IMR-90 (cell line): ENCODE measurements around the gene MAGEC3. TPM values are rescaled to one million over a fixed set of nuclear protein-coding genes. Genes with fewer than 3 reads are reported as not detected.

Source experiments
- ATAC-seq: fragments of 200-7000 bp; cut with Tn5 transposase; 2 replicates; pipeline ENCODE4 v1.9.1; 2020; ENCODE audit warnings: low read depth, mild to moderate bottlenecking, moderate library complexity
- BruUV-seq: library from RNA; stranded (reverse); fragments of 400-500 nt; replicated peaks from 2 replicates; lab custom pipeline; 2021; lab: Mats Ljungman, UMichigan
- CTCF ChIA-PET: fragments of 300-600 bp; formaldehyde crosslinking; extraction: SDS; loops from one replicate; lab custom pipeline; 2021; ENCODE audit warnings: antibody characterized with exemption; lab: Yijun Ruan, JAX
- POLR2A ChIA-PET: fragments of 300-600 bp; sonication (Branson Sonifier 250); formaldehyde crosslinking; loops from one replicate; lab custom pipeline; 2022; ENCODE audit warnings: antibody characterized with exemption; ENCODE audit not compliant: unreplicated experiment; lab: Charles Lee
- DNase-seq: peaks from one replicate; pipeline ENCODE4 v3.0.0; 2013
- H2AFZ ChIP-seq: replicated peaks from 2 replicates; pipeline ENCODE3; 2013; ENCODE audit warnings: low read length, mild to moderate bottlenecking; ENCODE audit not compliant: poor library complexity
- H2AK5ac ChIP-seq: 2 replicates; pipeline ENCODE4 v1.6.1; 2013; ENCODE audit warnings: low read depth, low read length, inconsistent platforms
- H2AK9ac ChIP-seq: replicated peaks from 2 replicates; pipeline ENCODE3; 2013; ENCODE audit warnings: mild to moderate bottlenecking, low read depth, low read length, moderate library complexity; ENCODE audit not compliant: poor library complexity
- H2BK120ac ChIP-seq: 2 replicates; pipeline ENCODE4 v1.6.1; 2013; ENCODE audit warnings: low read depth, low read length, inconsistent platforms
- H2BK15ac ChIP-seq: 3 replicates; pipeline ENCODE4 v1.6.1; 2013; ENCODE audit warnings: low read depth, low read length, inconsistent platforms
- H2BK20ac ChIP-seq: 2 replicates; pipeline ENCODE4 v1.6.1; 2013; ENCODE audit warnings: low read depth, mild to moderate bottlenecking, inconsistent platforms, low read length, moderate library complexity
- H2BK5ac ChIP-seq: 2 replicates; pipeline ENCODE4 v1.6.1; 2013; ENCODE audit warnings: mild to moderate bottlenecking, low read depth, low read length, inconsistent platforms; ENCODE audit not compliant: poor library complexity, severe bottlenecking
- H3K14ac ChIP-seq: replicated peaks from 2 replicates; pipeline ENCODE4 v1.6.1; 2013; ENCODE audit warnings: low read depth, low read length, inconsistent platforms
- H3K18ac ChIP-seq: 2 replicates; pipeline ENCODE4 v1.6.1; 2013; ENCODE audit warnings: low read depth, low read length, control low read depth
- H3K23ac ChIP-seq: 2 replicates; pipeline ENCODE4 v1.6.1; 2013; ENCODE audit warnings: low read depth, low read length, inconsistent platforms
- H3K27ac ChIP-seq: 2 replicates; pipeline ENCODE4 v1.5.1; 2013; ENCODE audit warnings: mild to moderate bottlenecking, control low read depth, low read length; ENCODE audit not compliant: insufficient read depth
- H3K27me3 ChIP-seq: 2 replicates; pipeline ENCODE4 v1.6.1; 2013; ENCODE audit warnings: low read length; ENCODE audit not compliant: control insufficient read depth, insufficient read depth
- H3K36me3 ChIP-seq: 2 replicates; pipeline ENCODE4 v1.6.1; 2013; ENCODE audit warnings: low read length, mixed read lengths; ENCODE audit not compliant: control insufficient read depth, insufficient read depth
- H3K4ac ChIP-seq: 2 replicates; pipeline ENCODE4 v1.6.1; 2013; ENCODE audit warnings: low read depth, low read length, inconsistent platforms
- H3K4me1 ChIP-seq: 2 replicates; pipeline ENCODE4 v1.6.1; 2013; ENCODE audit warnings: low read length, mixed read lengths; ENCODE audit not compliant: control insufficient read depth, insufficient read depth
- H3K4me2 ChIP-seq: 2 replicates; pipeline ENCODE4 v1.6.1; 2013; ENCODE audit warnings: low read depth, mild to moderate bottlenecking, control low read depth, low read length, moderate library complexity
- H3K4me3 ChIP-seq: 2 replicates; pipeline ENCODE4 v1.5.1; 2013; ENCODE audit warnings: low read depth, mild to moderate bottlenecking, control low read depth, low read length, moderate library complexity; ENCODE audit not compliant: insufficient read depth
- H3K56ac ChIP-seq: 2 replicates; pipeline ENCODE4 v1.6.1; 2013; ENCODE audit warnings: low read length, inconsistent platforms; ENCODE audit not compliant: insufficient read depth; ENCODE audit errors: extremely low read depth
- H3K79me1 ChIP-seq, 2 experiments: 2 replicates each; pipeline ENCODE4 v1.6.1; 2013; ENCODE audit warnings: low read length in 2 of 2, inconsistent platforms in 1 of 2, low read depth in 1 of 2
- H3K9ac ChIP-seq: 2 replicates; pipeline ENCODE4 v1.6.1; 2013; ENCODE audit warnings: low read depth, low read length, control low read depth
- H3K9me1 ChIP-seq: 2 replicates; pipeline ENCODE4 v1.6.1; 2013; ENCODE audit warnings: low read length, inconsistent platforms; ENCODE audit not compliant: insufficient read depth
- H3K9me3 ChIP-seq: 2 replicates; pipeline ENCODE4 v1.6.1; 2013; ENCODE audit warnings: low read length; ENCODE audit not compliant: control insufficient read depth, insufficient read depth
- H4K20me1 ChIP-seq: 2 replicates; pipeline ENCODE4 v1.6.1; 2013; ENCODE audit warnings: low read length, inconsistent platforms; ENCODE audit not compliant: insufficient read depth
- H4K5ac ChIP-seq: 2 replicates; pipeline ENCODE4 v1.6.1; 2013; ENCODE audit warnings: mild to moderate bottlenecking, low read depth, low read length, control low read depth
- H4K8ac ChIP-seq, 2 experiments: 2 replicates each; pipeline ENCODE4 v1.6.1; 2013; ENCODE audit warnings: low read depth in 2 of 2, low read length in 2 of 2, control low read depth in 1 of 2, inconsistent platforms in 1 of 2
- H4K91ac ChIP-seq: 2 replicates; pipeline ENCODE4 v1.6.1; 2013; ENCODE audit warnings: low read depth, low read length, inconsistent platforms; ENCODE audit not compliant: insufficient read depth
- CEBPB ChIP-seq: IDR thresholded peaks from 2 replicates; pipeline ENCODE4 v1.6.1; 2012; ENCODE audit warnings: low read depth, low read length, improper control_type of control experiment
- MAZ ChIP-seq: IDR thresholded peaks from 2 replicates; pipeline ENCODE4 v1.6.1; 2012; ENCODE audit warnings: low read depth, mild to moderate bottlenecking, low read length, improper control_type of control experiment, moderate library complexity, borderline replicate concordance
- MXI1 ChIP-seq: IDR thresholded peaks from 2 replicates; pipeline ENCODE4 v1.6.1; 2012; ENCODE audit warnings: low read depth, mild to moderate bottlenecking, low read length, moderate library complexity, borderline replicate concordance
- NFE2L2 ChIP-seq: fragments of 150-350 bp; IDR thresholded peaks from 2 replicates; pipeline ENCODE4 v1.6.1; 2016; ENCODE audit warnings: low read depth, mild to moderate bottlenecking, low read length
- POLR2A ChIP-seq: IDR thresholded peaks from 2 replicates; pipeline ENCODE4 v1.6.1; 2012; ENCODE audit warnings: mild to moderate bottlenecking, low read depth, low read length
- RFX5 ChIP-seq: IDR thresholded peaks from 2 replicates; pipeline ENCODE4 v1.8.0; 2012; ENCODE audit warnings: low read depth, mild to moderate bottlenecking, low read length, moderate library complexity
- WGBS, 2 experiments: methylation state at CpG; one replicate each; pipeline versions ENCODE4 v1.1.5 to v1.1.7; 2013; ENCODE audit warnings: missing lambda C conversion rate in 2 of 2; ENCODE audit not compliant: insufficient read length in 1 of 2; ENCODE audit errors: extremely low coverage in 2 of 2; 5-methylcytosine and 5-hydroxymethylcytosine counted together
- dilution Hi-C: fragments of 300-500 bp; cut with HindIII; formaldehyde crosslinking; loops from one replicate; pipeline ENCODE4 v1.14.3; 2018; ENCODE audit warnings: low sequenced_read_pairs; ENCODE audit not compliant: unreplicated experiment
- in situ Hi-C: fragments of 300-500 bp; cut with MboI; formaldehyde crosslinking; loops from 3 replicates; pipeline ENCODE4 v1.14.3; 2019; ENCODE audit warnings: low sequenced_read_pairs, inconsistent platforms, mixed read lengths
- intact Hi-C: fragments of 100-400 bp; cut with micrococcal nuclease; formaldehyde crosslinking; loops from 2 replicates; pipeline ENCODE4 v1.10.0; 2022
- polyA plus RNA-seq, 3 experiments: library from polyadenylated mRNA; depleted of rRNA; stranded (reverse); fragments of >200 nt; gene quantifications; 2 replicates each; pipeline ENCODE4 v1.2.3, GENCODE V29; 2012; ENCODE audit warnings: low replicate concordance in 1 of 3
- total RNA-seq: library from RNA; depleted of rRNA; stranded (reverse); fragments of >200 nt; gene quantifications from 2 replicates; pipeline ENCODE4 v1.2.3, GENCODE V29; 2012; rRNA removed
- TF ChIP-seq, protein P1 (sequence below): fragments of 150-350 bp; IDR thresholded peaks from 2 replicates; pipeline ENCODE4 v1.6.1; 2016; ENCODE audit warnings: low read depth, mild to moderate bottlenecking, low read length, moderate library complexity, borderline replicate concordance
- TF ChIP-seq, protein P2 (sequence below): conservative IDR thresholded peaks from 2 replicates; pipeline ENCODE4 v1.5.1; 2012; ENCODE audit warnings: mild to moderate bottlenecking, low read depth, low read length, improper control_type of control experiment

MAGEC3 gene
- total and polyA plus RNA-seq, 2 of the 4 experiments (the other 2 are of a cell fraction), result not detected

DNA sequence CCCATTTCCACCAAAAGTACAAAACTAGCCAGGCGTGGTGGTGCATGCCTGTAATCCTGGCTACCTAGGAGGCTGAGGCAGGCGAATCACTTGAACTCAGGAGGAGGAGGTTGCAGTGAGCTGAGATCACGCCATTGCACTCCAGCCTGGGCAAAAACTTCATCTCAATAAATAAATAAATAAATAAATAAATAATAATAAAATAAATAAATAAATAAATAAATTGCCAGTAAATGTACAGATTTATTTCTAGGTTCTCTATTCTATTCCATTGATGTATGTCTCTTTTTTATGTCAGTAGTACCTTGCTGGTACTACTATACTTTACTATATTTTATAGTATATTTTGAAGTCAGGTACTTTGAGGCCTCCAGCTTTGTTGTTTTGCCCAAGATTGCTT, 109.2 kb downstream of the MAGEC3 start:
- no peak for DNase-seq
- no peaks in the 10 kb centered on the region for H3K9me1 ChIP-seq
- H3K4me1 ChIP-seq, result no peaks in the 10 kb centered on the region
- no TSS peak for BruUV-seq
- intact Hi-C loops, result no loop called here
- no peak overlapping the region for H2AK5ac ChIP-seq
- H3K23ac ChIP-seq, result no peak overlapping the region
- H2BK15ac ChIP-seq, result no peak overlapping the region
- peaks cover 2% of the 10 kb centered on the region; the same call in 1 of the 2 replicates for H3K9me3 ChIP-seq
- no peak overlapping the region for H3K14ac ChIP-seq
- H4K91ac ChIP-seq, result no peak overlapping the region
- no peak overlapping the region for H3K56ac ChIP-seq
- no peaks in the 10 kb centered on the region for H4K20me1 ChIP-seq
- H2BK20ac ChIP-seq, result no peak overlapping the region
- no peak overlapping the region for H3K18ac ChIP-seq
- TF ChIP-seq RFX5, result no peak
- no peak for TF ChIP-seq CEBPB
- TF ChIP-seq, protein P1, sequence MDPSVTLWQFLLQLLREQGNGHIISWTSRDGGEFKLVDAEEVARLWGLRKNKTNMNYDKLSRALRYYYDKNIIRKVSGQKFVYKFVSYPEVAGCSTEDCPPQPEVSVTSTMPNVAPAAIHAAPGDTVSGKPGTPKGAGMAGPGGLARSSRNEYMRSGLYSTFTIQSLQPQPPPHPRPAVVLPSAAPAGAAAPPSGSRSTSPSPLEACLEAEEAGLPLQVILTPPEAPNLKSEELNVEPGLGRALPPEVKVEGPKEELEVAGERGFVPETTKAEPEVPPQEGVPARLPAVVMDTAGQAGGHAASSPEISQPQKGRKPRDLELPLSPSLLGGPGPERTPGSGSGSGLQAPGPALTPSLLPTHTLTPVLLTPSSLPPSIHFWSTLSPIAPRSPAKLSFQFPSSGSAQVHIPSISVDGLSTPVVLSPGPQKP, result no peak
- TF ChIP-seq POLR2A, result no peak
- TF ChIP-seq NFE2L2, result no peak
- TF ChIP-seq, protein P2, sequence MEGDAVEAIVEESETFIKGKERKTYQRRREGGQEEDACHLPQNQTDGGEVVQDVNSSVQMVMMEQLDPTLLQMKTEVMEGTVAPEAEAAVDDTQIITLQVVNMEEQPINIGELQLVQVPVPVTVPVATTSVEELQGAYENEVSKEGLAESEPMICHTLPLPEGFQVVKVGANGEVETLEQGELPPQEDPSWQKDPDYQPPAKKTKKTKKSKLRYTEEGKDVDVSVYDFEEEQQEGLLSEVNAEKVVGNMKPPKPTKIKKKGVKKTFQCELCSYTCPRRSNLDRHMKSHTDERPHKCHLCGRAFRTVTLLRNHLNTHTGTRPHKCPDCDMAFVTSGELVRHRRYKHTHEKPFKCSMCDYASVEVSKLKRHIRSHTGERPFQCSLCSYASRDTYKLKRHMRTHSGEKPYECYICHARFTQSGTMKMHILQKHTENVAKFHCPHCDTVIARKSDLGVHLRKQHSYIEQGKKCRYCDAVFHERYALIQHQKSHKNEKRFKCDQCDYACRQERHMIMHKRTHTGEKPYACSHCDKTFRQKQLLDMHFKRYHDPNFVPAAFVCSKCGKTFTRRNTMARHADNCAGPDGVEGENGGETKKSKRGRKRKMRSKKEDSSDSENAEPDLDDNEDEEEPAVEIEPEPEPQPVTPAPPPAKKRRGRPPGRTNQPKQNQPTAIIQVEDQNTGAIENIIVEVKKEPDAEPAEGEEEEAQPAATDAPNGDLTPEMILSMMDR, result no peak
- no peak for TF ChIP-seq MAZ
- no peak for TF ChIP-seq MXI1
- no peak overlapping the region for H2BK5ac ChIP-seq
- ChIA-PET CTCF (no interaction called here), POLR2A (no interaction called here)
- H4K5ac ChIP-seq, result no peak overlapping the region
- no peak overlapping the region for H3K27ac ChIP-seq
- in situ Hi-C loops, result no loop called here
- H2AK9ac ChIP-seq, result no peak overlapping the region
- no peaks in the 10 kb centered on the region for H3K36me3 ChIP-seq
- no peak overlapping the region for H3K4me2 ChIP-seq
- H2BK120ac ChIP-seq, result no peak overlapping the region
- no peak overlapping the region for H3K9ac ChIP-seq
- H3K79me1 ChIP-seq, result no peaks in the 10 kb centered on the region
- no peaks in the 10 kb centered on the region for H3K27me3 ChIP-seq
- WGBS, 2 experiments, result no CpG with 5 or more reads among the region's 3 CpGs
- no peak overlapping the region for H4K8ac ChIP-seq
- dilution Hi-C loops, result no loop called here
- H3K4ac ChIP-seq, result no peak overlapping the region
- no peak overlapping the region for H3K4me3 ChIP-seq
- no peak for ATAC-seq
- H2AFZ ChIP-seq, result no peak overlapping the region

Other genes starting within 250 kb of the MAGEC3 start
- gene SPANXA2, start 248.6 kb upstream of the MAGEC3 start, total RNA-seq, result not detected in 2 replicates
- gene SPANXA2, start 248.6 kb upstream of the MAGEC3 start, polyA plus RNA-seq (2012; rRNA removed), result not detected in 2 replicates
- gene SPANXD, start 139.6 kb upstream of the MAGEC3 start, total RNA-seq, result not detected in 2 replicates
- gene SPANXD, start 139.6 kb upstream of the MAGEC3 start, polyA plus RNA-seq (2012; rRNA removed), result not detected in 2 replicates
- gene MAGEC1, start 65.6 kb downstream of the MAGEC3 start, total RNA-seq, result not detected in 2 replicates
- not detected in 2 replicates for gene MAGEC1, start 65.6 kb downstream of the MAGEC3 start, polyA plus RNA-seq (2012; rRNA removed)